Mesodermal cell (in vitro differentiated cells): Measurements from ENCODE around the gene ASB16.

Experiments used
- H3K27ac ChIP-seq: 2 replicates; pipeline ENCODE4 v1.7.0; 2013; ENCODE audit warnings: mild to moderate bottlenecking, low read depth, low read length, moderate library complexity; ENCODE audit not compliant: severe bottlenecking
- H3K36me3 ChIP-seq: 2 replicates; pipeline ENCODE4 v1.7.1; 2013; ENCODE audit warnings: mild to moderate bottlenecking, low read length, moderate library complexity; ENCODE audit not compliant: control insufficient read depth, insufficient read depth
- H3K4me1 ChIP-seq: one replicate; pipeline ENCODE4 v1.7.1; 2013; ENCODE audit warnings: mild to moderate bottlenecking, low read length; ENCODE audit not compliant: insufficient read depth, control insufficient read depth, poor library complexity, severe bottlenecking
- H3K4me3 ChIP-seq: 2 replicates; pipeline ENCODE4 v1.7.0; 2013; ENCODE audit warnings: low read length, control low read depth, mild to moderate bottlenecking; ENCODE audit not compliant: insufficient read depth, poor library complexity, severe bottlenecking; ENCODE audit errors: extremely low read depth
- H3K9me3 ChIP-seq: 2 replicates; pipeline ENCODE4 v1.7.1; 2013; ENCODE audit warnings: mild to moderate bottlenecking, low read length, moderate library complexity; ENCODE audit not compliant: control insufficient read depth
- WGBS, 2 experiments: methylation state at CpG; one replicate each; pipeline ENCODE4 v1.1.5; 2013; ENCODE audit warnings: missing lambda C conversion rate in 2 of 2; ENCODE audit not compliant: insufficient coverage in 2 of 2; 5-methylcytosine and 5-hydroxymethylcytosine counted together

Gene ASB16

GRCh38 chr17:44202756-44203155 is 32.3 kb downstream of the ASB16 start:
- Histone ChIP-seq H3K9me3 (no peaks in the 10 kb centered on the region), H3K4me1 (peaks cover 11% of the 10 kb centered on the region), H3K4me3 (no peak overlapping the region), H3K27ac (no peak overlapping the region), H3K36me3 (peaks cover 16% of the 10 kb centered on the region)
- WGBS, 2 experiments: 89 to 93% methylated on average over 4 of the region's 4 CpGs

- Histone ChIP-seq H3K4me3 (no peak overlapping the region), H3K9me3 (no peaks in the 10 kb centered on the region), H3K36me3 (peaks cover 24% of the 10 kb centered on the region), H3K27ac (no peak overlapping the region), H3K4me1 (peaks cover 9% of the 10 kb centered on the region)
- WGBS, 2 experiments: 63% methylated on average over 9 of the region's 9 CpGs
Observed at GRCh38 chr17:44203731-44204440, 33.4 kb downstream of the ASB16 start.

- Histone ChIP-seq H3K4me3 (no peak overlapping the region), H3K9me3 (no peaks in the 10 kb centered on the region), H3K36me3 (peaks cover 30% of the 10 kb centered on the region), H3K27ac (no peak overlapping the region), H3K4me1 (peaks cover 9% of the 10 kb centered on the region)
- 93 to 100% methylated on average over 2 to 3 of the region's 5 CpGs for WGBS, 2 experiments
Observed at GRCh38 chr17:44204441-44204882, 34.0 kb downstream of the ASB16 start.

GRCh38 chr17:44205962-44206824 is 35.7 kb downstream of the ASB16 start:
- H3K36me3 ChIP-seq: peaks cover 42% of the 10 kb centered on the region
- WGBS, 2 experiments: 85 to 89% methylated on average over 8 to 11 of the region's 13 CpGs
- H3K4me1 ChIP-seq: peaks cover 9% of the 10 kb centered on the region
- peak overlapping the region; percentile 16 for H3K27ac ChIP-seq
- no peaks in the 10 kb centered on the region for H3K9me3 ChIP-seq
- no peak overlapping the region for H3K4me3 ChIP-seq

- Histone ChIP-seq H3K4me3 (no peak overlapping the region), H3K9me3 (no peaks in the 10 kb centered on the region), H3K27ac (no peak overlapping the region), H3K4me1 (peaks cover 9% of the 10 kb centered on the region), H3K36me3 (peaks cover 48% of the 10 kb centered on the region)
- 100% methylated on average over 1 to 4 of the region's 6 CpGs for WGBS, 2 experiments
Observed at GRCh38 chr17:44206825-44207155, 36.3 kb downstream of the ASB16 start.

GRCh38 chr17:44207319-44207718 is 36.8 kb downstream of the ASB16 start:
- H3K36me3 ChIP-seq: peaks cover 53% of the 10 kb centered on the region
- 95 to 96% methylated on average over 10 to 13 of the region's 17 CpGs for WGBS, 2 experiments

GRCh38 chr17:44207743-44208142 is 37.2 kb downstream of the ASB16 start:
- Histone ChIP-seq H3K4me3 (no peak overlapping the region), H3K36me3 (peaks cover 56% of the 10 kb centered on the region), H3K9me3 (no peaks in the 10 kb centered on the region), H3K4me1 (peaks cover 9% of the 10 kb centered on the region), H3K27ac (no peak overlapping the region)
- 92 to 100% methylated on average over 4 of the region's 5 CpGs for WGBS, 2 experiments

More at GRCh38 chr17:44207319-44207718, 36.8 kb downstream of the ASB16 start:
- no peak overlapping the region for H3K27ac ChIP-seq
- peaks cover 9% of the 10 kb centered on the region for H3K4me1 ChIP-seq
- no peaks in the 10 kb centered on the region for H3K9me3 ChIP-seq
- no peak overlapping the region for H3K4me3 ChIP-seq

- H3K27ac ChIP-seq: peak overlapping the region; percentile 29
- WGBS, 2 experiments: 81 to 91% methylated on average over 10 to 11 of the region's 11 CpGs
- H3K36me3 ChIP-seq: peaks cover 72% of the 10 kb centered on the region
- peaks cover 9% of the 10 kb centered on the region for H3K4me1 ChIP-seq
- no peak overlapping the region for H3K4me3 ChIP-seq
- no peaks in the 10 kb centered on the region for H3K9me3 ChIP-seq
Observed at GRCh38 chr17:44209786-44210341, 39.4 kb downstream of the ASB16 start.

GRCh38 chr17:44210342-44211192 is 40.1 kb downstream of the ASB16 start:
- H3K4me3 ChIP-seq: no peak overlapping the region
- 50% methylated on average over 53 to 60 of the region's 64 CpGs for WGBS, 2 experiments
- H3K36me3 ChIP-seq: peaks cover 79% of the 10 kb centered on the region
- H3K27ac ChIP-seq: peak overlapping the region; percentile 29
- H3K4me1 ChIP-seq: peaks cover 9% of the 10 kb centered on the region
- H3K9me3 ChIP-seq: no peaks in the 10 kb centered on the region
